IMR-90 (cell line): ENCODE measurements around the gene PRKCA. TPM values are rescaled to one million over a fixed set of nuclear protein-coding genes. Genes with fewer than 3 reads are reported as not detected.
A peak's percentile ranks its signal among the peaks of the same experiment; 100 is the strongest.

Experiments
- ATAC-seq: fragments of 200-7000 bp; cut with Tn5 transposase; 2 replicates; pipeline ENCODE4 v1.9.1; 2020; ENCODE audit warnings: low read depth, mild to moderate bottlenecking, moderate library complexity
- BruUV-seq: library from RNA; stranded (reverse); fragments of 400-500 nt; replicated peaks from 2 replicates; lab custom pipeline; 2021; lab: Mats Ljungman, UMichigan
- CTCF ChIA-PET: fragments of 300-600 bp; formaldehyde crosslinking; extraction: SDS; loops from one replicate; lab custom pipeline; 2021; ENCODE audit warnings: antibody characterized with exemption; lab: Yijun Ruan, JAX
- POLR2A ChIA-PET: fragments of 300-600 bp; sonication (Branson Sonifier 250); formaldehyde crosslinking; loops from one replicate; lab custom pipeline; 2022; ENCODE audit warnings: antibody characterized with exemption; ENCODE audit not compliant: unreplicated experiment; lab: Charles Lee
- DNase-seq: peaks from one replicate; pipeline ENCODE4 v3.0.0; 2013
- H2AFZ ChIP-seq: replicated peaks from 2 replicates; pipeline ENCODE3; 2013; ENCODE audit warnings: low read length, mild to moderate bottlenecking; ENCODE audit not compliant: poor library complexity
- H2AK5ac ChIP-seq: 2 replicates; pipeline ENCODE4 v1.6.1; 2013; ENCODE audit warnings: low read depth, low read length, inconsistent platforms
- H2AK9ac ChIP-seq: replicated peaks from 2 replicates; pipeline ENCODE3; 2013; ENCODE audit warnings: mild to moderate bottlenecking, low read depth, low read length, moderate library complexity; ENCODE audit not compliant: poor library complexity
- H2BK120ac ChIP-seq: 2 replicates; pipeline ENCODE4 v1.6.1; 2013; ENCODE audit warnings: low read depth, low read length, inconsistent platforms
- H2BK15ac ChIP-seq: 3 replicates; pipeline ENCODE4 v1.6.1; 2013; ENCODE audit warnings: low read depth, low read length, inconsistent platforms
- H2BK20ac ChIP-seq: 2 replicates; pipeline ENCODE4 v1.6.1; 2013; ENCODE audit warnings: low read depth, mild to moderate bottlenecking, inconsistent platforms, low read length, moderate library complexity
- H2BK5ac ChIP-seq: 2 replicates; pipeline ENCODE4 v1.6.1; 2013; ENCODE audit warnings: mild to moderate bottlenecking, low read depth, low read length, inconsistent platforms; ENCODE audit not compliant: poor library complexity, severe bottlenecking
- H3K14ac ChIP-seq: replicated peaks from 2 replicates; pipeline ENCODE4 v1.6.1; 2013; ENCODE audit warnings: low read depth, low read length, inconsistent platforms
- H3K18ac ChIP-seq: 2 replicates; pipeline ENCODE4 v1.6.1; 2013; ENCODE audit warnings: low read depth, low read length, control low read depth
- H3K23ac ChIP-seq: 2 replicates; pipeline ENCODE4 v1.6.1; 2013; ENCODE audit warnings: low read depth, low read length, inconsistent platforms
- H3K27ac ChIP-seq: 2 replicates; pipeline ENCODE4 v1.5.1; 2013; ENCODE audit warnings: mild to moderate bottlenecking, control low read depth, low read length; ENCODE audit not compliant: insufficient read depth
- H3K27me3 ChIP-seq: 2 replicates; pipeline ENCODE4 v1.6.1; 2013; ENCODE audit warnings: low read length; ENCODE audit not compliant: control insufficient read depth, insufficient read depth
- H3K36me3 ChIP-seq: 2 replicates; pipeline ENCODE4 v1.6.1; 2013; ENCODE audit warnings: low read length, mixed read lengths; ENCODE audit not compliant: control insufficient read depth, insufficient read depth
- H3K4ac ChIP-seq: 2 replicates; pipeline ENCODE4 v1.6.1; 2013; ENCODE audit warnings: low read depth, low read length, inconsistent platforms
- H3K4me1 ChIP-seq: 2 replicates; pipeline ENCODE4 v1.6.1; 2013; ENCODE audit warnings: low read length, mixed read lengths; ENCODE audit not compliant: control insufficient read depth, insufficient read depth
- H3K4me2 ChIP-seq: 2 replicates; pipeline ENCODE4 v1.6.1; 2013; ENCODE audit warnings: low read depth, mild to moderate bottlenecking, control low read depth, low read length, moderate library complexity
- H3K4me3 ChIP-seq: 2 replicates; pipeline ENCODE4 v1.5.1; 2013; ENCODE audit warnings: low read depth, mild to moderate bottlenecking, control low read depth, low read length, moderate library complexity; ENCODE audit not compliant: insufficient read depth
- H3K56ac ChIP-seq: 2 replicates; pipeline ENCODE4 v1.6.1; 2013; ENCODE audit warnings: low read length, inconsistent platforms; ENCODE audit not compliant: insufficient read depth; ENCODE audit errors: extremely low read depth
- H3K79me1 ChIP-seq, 2 experiments: 2 replicates each; pipeline ENCODE4 v1.6.1; 2013; ENCODE audit warnings: low read length in 2 of 2, inconsistent platforms in 1 of 2, low read depth in 1 of 2
- H3K9ac ChIP-seq: 2 replicates; pipeline ENCODE4 v1.6.1; 2013; ENCODE audit warnings: low read depth, low read length, control low read depth
- H3K9me1 ChIP-seq: 2 replicates; pipeline ENCODE4 v1.6.1; 2013; ENCODE audit warnings: low read length, inconsistent platforms; ENCODE audit not compliant: insufficient read depth
- H3K9me3 ChIP-seq: 2 replicates; pipeline ENCODE4 v1.6.1; 2013; ENCODE audit warnings: low read length; ENCODE audit not compliant: control insufficient read depth, insufficient read depth
- H4K20me1 ChIP-seq: 2 replicates; pipeline ENCODE4 v1.6.1; 2013; ENCODE audit warnings: low read length, inconsistent platforms; ENCODE audit not compliant: insufficient read depth
- H4K5ac ChIP-seq: 2 replicates; pipeline ENCODE4 v1.6.1; 2013; ENCODE audit warnings: mild to moderate bottlenecking, low read depth, low read length, control low read depth
- H4K8ac ChIP-seq, 2 experiments: 2 replicates each; pipeline ENCODE4 v1.6.1; 2013; ENCODE audit warnings: low read depth in 2 of 2, low read length in 2 of 2, control low read depth in 1 of 2, inconsistent platforms in 1 of 2
- H4K91ac ChIP-seq: 2 replicates; pipeline ENCODE4 v1.6.1; 2013; ENCODE audit warnings: low read depth, low read length, inconsistent platforms; ENCODE audit not compliant: insufficient read depth
- CEBPB ChIP-seq: IDR thresholded peaks from 2 replicates; pipeline ENCODE4 v1.6.1; 2012; ENCODE audit warnings: low read depth, low read length, improper control_type of control experiment
- FOS ChIP-seq: fragments of 150-350 bp; IDR thresholded peaks from 2 replicates; pipeline ENCODE4 v1.6.1; 2016; ENCODE audit warnings: low read depth, low read length
- MAZ ChIP-seq: IDR thresholded peaks from 2 replicates; pipeline ENCODE4 v1.6.1; 2012; ENCODE audit warnings: low read depth, mild to moderate bottlenecking, low read length, improper control_type of control experiment, moderate library complexity, borderline replicate concordance
- MXI1 ChIP-seq: IDR thresholded peaks from 2 replicates; pipeline ENCODE4 v1.6.1; 2012; ENCODE audit warnings: low read depth, mild to moderate bottlenecking, low read length, moderate library complexity, borderline replicate concordance
- POLR2A ChIP-seq: IDR thresholded peaks from 2 replicates; pipeline ENCODE4 v1.6.1; 2012; ENCODE audit warnings: mild to moderate bottlenecking, low read depth, low read length
- RAD21 ChIP-seq: IDR thresholded peaks from 2 replicates; pipeline ENCODE4 v1.6.1; 2012; ENCODE audit warnings: low read length, improper control_type of control experiment
- RCOR1 ChIP-seq: IDR thresholded peaks from 2 replicates; pipeline ENCODE4 v1.6.1; 2012; ENCODE audit warnings: mild to moderate bottlenecking, low read length, improper control_type of control experiment; ENCODE audit not compliant: insufficient replicate concordance
- SMC3 ChIP-seq: fragments of 150-350 bp; IDR thresholded peaks from 2 replicates; pipeline ENCODE4 v1.6.1; 2016; ENCODE audit warnings: low read depth, mild to moderate bottlenecking, antibody characterized with exemption, low read length, moderate library complexity
- WGBS, 2 experiments: methylation state at CpG; one replicate each; pipeline versions ENCODE4 v1.1.5 to v1.1.7; 2013; ENCODE audit warnings: missing lambda C conversion rate in 2 of 2; ENCODE audit not compliant: insufficient read length in 1 of 2; ENCODE audit errors: extremely low coverage in 2 of 2; 5-methylcytosine and 5-hydroxymethylcytosine counted together
- dilution Hi-C: fragments of 300-500 bp; cut with HindIII; formaldehyde crosslinking; loops from one replicate; pipeline ENCODE4 v1.14.3; 2018; ENCODE audit warnings: low sequenced_read_pairs; ENCODE audit not compliant: unreplicated experiment
- in situ Hi-C: fragments of 300-500 bp; cut with MboI; formaldehyde crosslinking; loops from 3 replicates; pipeline ENCODE4 v1.14.3; 2019; ENCODE audit warnings: low sequenced_read_pairs, inconsistent platforms, mixed read lengths
- intact Hi-C: fragments of 100-400 bp; cut with micrococcal nuclease; formaldehyde crosslinking; loops from 2 replicates; pipeline ENCODE4 v1.10.0; 2022
- polyA plus RNA-seq, 3 experiments: library from polyadenylated mRNA; depleted of rRNA; stranded (reverse); fragments of >200 nt; gene quantifications; 2 replicates each; pipeline ENCODE4 v1.2.3, GENCODE V29; 2012; ENCODE audit warnings: low replicate concordance in 1 of 3
- total RNA-seq: library from RNA; depleted of rRNA; stranded (reverse); fragments of >200 nt; gene quantifications from 2 replicates; pipeline ENCODE4 v1.2.3, GENCODE V29; 2012
- TF ChIP-seq, protein P1 (sequence below): conservative IDR thresholded peaks from 2 replicates; pipeline ENCODE4 v1.5.1; 2012; ENCODE audit warnings: mild to moderate bottlenecking, low read depth, low read length, improper control_type of control experiment

The PRKCA gene
- total and polyA plus RNA-seq, 2 of the 4 experiments (the other 2 are of a cell fraction) = 31.0 to 46.0 TPM

DNA sequence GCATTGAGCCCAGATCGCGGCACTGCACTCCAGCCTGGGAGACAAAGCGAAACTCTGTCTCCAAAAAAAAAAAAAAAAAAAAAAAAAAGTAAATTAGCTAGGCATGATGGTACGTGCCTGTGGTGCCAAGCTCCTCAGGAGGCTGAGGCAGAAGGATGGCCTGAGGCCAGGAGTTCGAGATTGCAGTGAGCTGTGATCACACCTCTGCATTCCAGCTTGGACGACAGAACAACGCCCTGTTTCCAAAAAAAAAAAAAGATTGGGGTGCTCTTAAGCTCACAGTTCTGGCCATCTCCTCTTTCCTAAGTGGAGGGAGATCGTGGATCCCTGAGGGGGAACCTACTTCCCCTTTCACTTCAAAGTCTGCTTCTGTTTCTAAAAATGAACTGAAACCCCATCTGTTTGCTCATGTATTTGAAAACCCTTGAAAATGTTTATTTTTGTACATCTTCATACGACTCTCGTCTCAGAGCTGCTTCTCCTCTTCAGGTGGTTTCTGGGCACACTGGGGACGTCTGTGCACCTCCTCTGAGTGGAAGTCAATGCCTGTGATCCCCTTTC, 138.8 kb downstream of the PRKCA start:
- BruUV-seq = no TSS peak
- no peak overlapping the region for H2BK15ac ChIP-seq
- dilution Hi-C loops (no loop called here), intact Hi-C loops (no loop called here), in situ Hi-C loops (no loop called here)
- H3K9ac ChIP-seq = no peak overlapping the region
- no peak overlapping the region for H3K18ac ChIP-seq
- H2AFZ ChIP-seq = no peak overlapping the region
- ChIA-PET CTCF (interaction anchor here (0.6 to 1.1 kb wide), 2 partner anchors 21 to 314 kb away, joined by 3 read pairs; no protein-coding TSS in a partner anchor), POLR2A (no interaction called here)
- no peak overlapping the region for H3K56ac ChIP-seq
- DNase-seq = no peak
- H3K4me2 ChIP-seq = no peak overlapping the region
- no peak overlapping the region for H3K4me3 ChIP-seq
- H3K9me3 ChIP-seq = no peaks in the 10 kb centered on the region
- H4K20me1 ChIP-seq = peaks cover 14% of the 10 kb centered on the region
- 0 out of 2 replicates have a peak overlapping the region, but pooled peaks have one; percentile 28 for H3K14ac ChIP-seq
- peaks cover 57 to 85% of the 10 kb centered on the region in 2 experiments for H3K79me1 ChIP-seq
- H4K91ac ChIP-seq = no peak overlapping the region
- no peak overlapping the region for H2BK120ac ChIP-seq
- TF ChIP-seq RAD21 (no peak), RCOR1 (no peak), CEBPB (no peak), FOS (no peak), POLR2A (no peak), MXI1 (no peak), SMC3 (no peak), MAZ (no peak)
- TF ChIP-seq, protein P1, sequence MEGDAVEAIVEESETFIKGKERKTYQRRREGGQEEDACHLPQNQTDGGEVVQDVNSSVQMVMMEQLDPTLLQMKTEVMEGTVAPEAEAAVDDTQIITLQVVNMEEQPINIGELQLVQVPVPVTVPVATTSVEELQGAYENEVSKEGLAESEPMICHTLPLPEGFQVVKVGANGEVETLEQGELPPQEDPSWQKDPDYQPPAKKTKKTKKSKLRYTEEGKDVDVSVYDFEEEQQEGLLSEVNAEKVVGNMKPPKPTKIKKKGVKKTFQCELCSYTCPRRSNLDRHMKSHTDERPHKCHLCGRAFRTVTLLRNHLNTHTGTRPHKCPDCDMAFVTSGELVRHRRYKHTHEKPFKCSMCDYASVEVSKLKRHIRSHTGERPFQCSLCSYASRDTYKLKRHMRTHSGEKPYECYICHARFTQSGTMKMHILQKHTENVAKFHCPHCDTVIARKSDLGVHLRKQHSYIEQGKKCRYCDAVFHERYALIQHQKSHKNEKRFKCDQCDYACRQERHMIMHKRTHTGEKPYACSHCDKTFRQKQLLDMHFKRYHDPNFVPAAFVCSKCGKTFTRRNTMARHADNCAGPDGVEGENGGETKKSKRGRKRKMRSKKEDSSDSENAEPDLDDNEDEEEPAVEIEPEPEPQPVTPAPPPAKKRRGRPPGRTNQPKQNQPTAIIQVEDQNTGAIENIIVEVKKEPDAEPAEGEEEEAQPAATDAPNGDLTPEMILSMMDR = no peak
- H2AK5ac ChIP-seq = no peak overlapping the region
- no peak overlapping the region for H4K5ac ChIP-seq
- H3K27ac ChIP-seq = no peak overlapping the region
- no peak overlapping the region for H4K8ac ChIP-seq
- H3K23ac ChIP-seq = no peak overlapping the region
- H3K27me3 ChIP-seq = no peaks in the 10 kb centered on the region
- no peak overlapping the region for H2BK20ac ChIP-seq
- no peak for ATAC-seq
- H2BK5ac ChIP-seq = no peak overlapping the region
- peaks cover 2% of the 10 kb centered on the region for H3K4me1 ChIP-seq
- WGBS, 2 experiments = no CpG with 5 or more reads among the region's 11 CpGs
- no peak overlapping the region for H3K4ac ChIP-seq
- peaks cover 16% of the 10 kb centered on the region for H3K9me1 ChIP-seq
- H3K36me3 ChIP-seq = peaks cover 4% of the 10 kb centered on the region; the same call in 1 of the 2 replicates
- H2AK9ac ChIP-seq = no peak overlapping the region
